Peyer's patch (tissue), 4 donors: Measurements from ENCODE around the gene ADAT3.

Experiments used
- CTCF ChIP-seq, 6 experiments: fragments of 450-650 bp in 4 of 6; fragments of 200-600 bp in 2 of 6; sonication (generic) in 1 of 6; IDR thresholded peaks; one replicate each; pipeline ENCODE4 v1.5.1; 2017 to 2019; ENCODE audit warnings: antibody characterized with exemption in 6 of 6, mild to moderate bottlenecking in 3 of 6, moderate library complexity in 1 of 6
- POLR2A ChIP-seq, 2 donors: fragments of 450-650 bp; IDR thresholded peaks; one replicate each; pipeline ENCODE4 v1.5.1; 2017; ENCODE audit warnings: antibody characterized with exemption in 2 of 2, mild to moderate bottlenecking in 2 of 2, moderate library complexity in 2 of 2

GRCh38 chr19:1874554-1875185 lies 30.5 kb upstream of the ADAT3 start:
- TF ChIP-seq POLR2A (IDR thresholded peaks at IDR 0.05) (no peak), CTCF (IDR thresholded peaks at IDR 0.05) (no peak)
